Stimulated activated CD4-positive, alpha-beta T cell treated with anti-CD3 and anti-CD28 coated beads, Interleukin-1b, Interleukin-23, amount 100 ng/mL, for 4 hours (primary cell): ENCODE results near the gene RIC3.

Experiments used
- DNase-seq, 2 donors: peaks; one replicate each; pipeline ENCODE4 v3.0.0-alpha.2; 2020; ENCODE audit warnings: low read depth in 2 of 2

The RIC3 gene

GRCh38 chr11:8168485-8169257 lies at the start of gene RIC3:
RIC3 (minus strand) TSS chr11:8169025; CDS start chr11:8168989, 36 bp downstream.
- DNase-seq: peak; percentile 30 to 55

DNA sequence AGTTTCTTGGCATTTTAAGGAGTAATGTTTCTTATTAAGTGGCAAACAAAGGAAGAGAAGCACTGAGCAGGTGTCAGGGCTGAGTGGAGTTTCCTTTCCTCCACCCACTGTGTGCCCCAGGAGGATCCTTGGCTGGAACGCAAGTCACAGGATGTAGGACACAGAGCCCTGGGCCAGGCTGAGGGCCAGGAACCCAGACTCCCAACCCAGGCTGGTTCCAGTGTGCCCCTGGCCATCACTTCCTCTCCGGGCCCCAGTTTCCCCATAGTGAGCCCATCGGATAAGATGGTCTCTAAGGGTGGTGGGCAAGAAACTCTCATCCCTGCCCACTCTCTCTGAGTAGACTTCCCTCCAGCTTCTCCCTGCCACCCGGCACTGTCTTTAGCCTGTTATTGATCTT lies 49.6 kb upstream of the RIC3 start:
- no peak for DNase-seq

DNA sequence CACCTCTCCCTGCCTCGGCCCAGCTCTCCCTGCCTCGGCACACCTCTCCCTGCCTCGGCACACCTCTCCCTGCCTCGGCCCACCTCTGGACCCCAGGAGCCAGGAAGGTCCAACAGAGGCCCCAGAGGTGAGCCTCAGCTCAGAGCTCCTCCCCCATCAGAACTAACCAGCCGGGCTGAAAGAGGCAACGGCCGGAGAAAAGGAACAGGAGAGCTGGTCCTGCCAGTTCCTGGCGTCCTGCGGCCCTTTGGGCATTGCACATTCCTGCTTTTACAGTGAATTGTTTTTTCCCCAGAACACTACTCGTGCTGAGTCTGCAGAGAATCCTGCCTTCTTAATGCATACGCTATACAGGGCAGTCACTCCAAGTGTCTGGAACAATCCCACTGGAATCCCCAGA lies 49.1 kb upstream of the RIC3 start:
- DNase-seq: no peak

DNA sequence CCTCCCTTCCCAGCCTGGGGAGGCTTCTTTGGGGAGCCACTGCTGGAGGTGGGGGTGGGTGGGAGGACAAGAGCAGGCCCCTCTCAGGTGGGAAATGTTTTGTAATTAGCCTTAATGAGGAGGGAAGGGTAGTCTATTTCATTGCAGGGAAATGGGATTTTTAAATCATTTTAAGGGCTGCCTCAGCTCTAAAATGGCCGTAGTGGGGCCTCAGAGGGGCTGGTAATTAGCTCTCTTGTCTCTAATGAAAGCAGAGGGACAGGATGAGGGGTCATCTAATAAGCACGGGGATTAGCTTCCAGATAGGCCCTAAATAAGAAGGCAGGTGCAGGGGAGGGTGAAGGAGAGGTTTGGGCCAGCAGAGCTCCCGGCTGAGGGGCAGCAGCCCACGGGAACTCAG lies 48.3 kb upstream of the RIC3 start:
- no peak for DNase-seq

DNA sequence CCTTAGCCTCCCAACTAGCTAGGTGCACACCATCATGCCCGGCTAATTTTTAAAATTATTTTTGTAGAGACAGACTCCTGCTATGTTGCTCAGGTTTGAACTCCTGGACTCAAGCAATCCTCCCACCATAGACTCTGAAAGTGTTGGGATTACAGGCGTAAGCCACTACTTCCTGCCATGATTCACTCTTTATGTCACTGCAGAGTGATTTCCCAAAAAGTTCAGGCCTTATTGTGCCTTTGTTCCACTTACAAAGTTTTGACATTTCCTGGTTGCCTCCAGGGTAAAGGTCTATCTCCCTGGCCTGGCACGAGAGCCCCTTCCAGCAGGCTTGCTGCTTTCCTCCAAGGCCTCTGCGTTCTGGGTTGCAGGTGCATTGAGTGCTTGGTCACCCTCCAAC lies 44.6 kb upstream of the RIC3 start:
- DNase-seq: no peak

DNA sequence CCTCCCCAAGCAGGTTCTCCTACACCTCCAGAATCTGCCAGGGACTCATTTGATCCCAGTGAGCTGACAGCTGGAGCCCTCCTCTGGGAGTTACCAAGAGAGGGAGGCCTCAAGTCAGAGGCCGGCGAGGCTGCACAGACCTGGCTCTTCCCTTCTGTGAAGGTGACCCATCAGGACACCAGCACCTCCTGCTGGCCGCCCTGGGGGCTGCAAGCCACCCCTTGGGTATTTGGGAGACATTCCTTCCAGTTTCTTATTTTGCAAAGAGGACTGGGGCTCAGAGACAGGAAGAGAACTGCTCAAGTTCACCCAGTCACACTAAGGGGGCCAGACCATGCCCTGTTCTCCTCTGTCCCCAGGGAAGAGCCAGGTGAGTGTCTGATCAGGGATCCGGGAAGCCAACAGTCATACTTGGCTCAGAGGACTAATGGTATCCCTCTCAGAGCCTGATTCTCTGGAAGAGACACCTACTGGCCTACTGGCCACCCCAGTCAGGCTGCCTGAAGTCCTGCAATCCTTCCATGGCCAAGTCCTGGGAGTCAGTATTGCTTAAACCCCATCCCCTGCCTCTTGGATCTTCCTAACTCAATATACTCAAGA lies 40.5 kb upstream of the RIC3 start:
- DNase-seq: no peak

DNA sequence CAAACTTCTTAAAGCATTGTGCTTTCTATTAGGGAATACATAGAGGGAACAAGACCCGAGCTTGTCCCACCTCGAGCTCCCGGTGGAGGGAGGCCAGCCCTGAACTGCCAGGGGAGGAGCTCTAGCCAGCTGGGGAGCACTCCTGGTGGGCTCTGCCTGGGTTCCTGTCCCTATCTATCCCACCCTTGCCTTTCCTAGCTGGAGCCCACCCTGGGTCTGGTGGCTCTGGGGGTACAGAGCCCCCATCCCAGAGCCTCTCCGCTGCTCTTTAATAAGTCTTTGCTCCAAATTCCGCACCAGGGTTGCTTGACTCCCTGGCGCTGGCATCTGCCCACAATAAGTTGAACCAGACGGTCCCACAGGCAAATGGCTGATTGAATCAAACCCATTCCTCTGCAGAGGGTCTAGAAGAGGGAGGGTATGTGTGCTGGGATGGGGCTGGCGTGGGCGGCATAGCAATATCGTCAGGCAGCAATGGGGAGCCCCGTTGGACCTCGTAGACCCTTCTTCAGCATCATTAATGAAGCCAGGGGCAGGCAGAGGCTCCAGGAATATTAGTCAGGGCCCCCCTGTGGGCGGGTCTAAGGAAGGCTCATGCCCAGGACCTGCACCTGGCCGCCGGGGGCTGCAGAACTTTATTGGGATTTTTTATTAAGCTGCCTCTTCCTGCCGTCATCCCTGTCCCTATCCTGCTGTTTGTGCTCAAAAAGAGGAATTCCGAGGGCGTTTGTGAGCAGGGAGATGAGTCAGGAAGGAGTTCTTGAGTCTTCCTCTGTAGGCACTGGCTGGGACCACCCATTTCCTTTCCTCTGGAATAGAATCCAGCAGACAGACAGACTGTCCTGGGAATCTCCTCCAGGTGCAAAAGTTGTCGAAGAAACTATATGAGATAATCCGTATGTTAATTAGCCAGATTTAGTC lies 38.5 kb upstream of the RIC3 start:
- no peak for DNase-seq

- no peak for DNase-seq
These were observed 37.6 kb upstream of the RIC3 start for GRCh38 chr11:8206251-8207079.

- no peak for DNase-seq
These were observed 36.7 kb upstream of the RIC3 start for GRCh38 chr11:8205566-8205965.

DNA sequence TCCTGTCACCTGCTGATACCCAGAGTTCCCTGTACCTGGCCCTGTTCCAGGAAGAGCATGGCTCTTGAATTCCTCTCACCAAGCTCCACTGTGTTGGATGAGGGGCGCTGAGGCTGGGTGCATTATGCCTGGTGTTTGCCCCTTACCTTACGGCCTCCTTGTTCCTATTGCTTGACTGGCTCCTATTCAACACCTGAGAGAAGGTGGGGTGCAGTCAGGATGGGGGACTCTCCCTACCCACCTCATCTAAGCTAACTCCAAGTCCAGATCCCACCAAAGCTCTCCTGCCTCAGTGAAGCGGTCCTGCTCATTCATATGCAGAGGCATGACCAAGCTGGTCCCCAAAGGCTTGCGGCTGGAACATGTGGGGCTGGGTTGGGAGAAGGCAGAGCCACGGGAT lies 35.8 kb upstream of the RIC3 start:
- no peak for DNase-seq

- no peak for DNase-seq
These were observed 35.2 kb upstream of the RIC3 start for GRCh38 chr11:8204025-8204424.

GRCh38 chr11:8203414-8203715 lies 34.5 kb upstream of the RIC3 start:
- DNase-seq: no peak

DNA sequence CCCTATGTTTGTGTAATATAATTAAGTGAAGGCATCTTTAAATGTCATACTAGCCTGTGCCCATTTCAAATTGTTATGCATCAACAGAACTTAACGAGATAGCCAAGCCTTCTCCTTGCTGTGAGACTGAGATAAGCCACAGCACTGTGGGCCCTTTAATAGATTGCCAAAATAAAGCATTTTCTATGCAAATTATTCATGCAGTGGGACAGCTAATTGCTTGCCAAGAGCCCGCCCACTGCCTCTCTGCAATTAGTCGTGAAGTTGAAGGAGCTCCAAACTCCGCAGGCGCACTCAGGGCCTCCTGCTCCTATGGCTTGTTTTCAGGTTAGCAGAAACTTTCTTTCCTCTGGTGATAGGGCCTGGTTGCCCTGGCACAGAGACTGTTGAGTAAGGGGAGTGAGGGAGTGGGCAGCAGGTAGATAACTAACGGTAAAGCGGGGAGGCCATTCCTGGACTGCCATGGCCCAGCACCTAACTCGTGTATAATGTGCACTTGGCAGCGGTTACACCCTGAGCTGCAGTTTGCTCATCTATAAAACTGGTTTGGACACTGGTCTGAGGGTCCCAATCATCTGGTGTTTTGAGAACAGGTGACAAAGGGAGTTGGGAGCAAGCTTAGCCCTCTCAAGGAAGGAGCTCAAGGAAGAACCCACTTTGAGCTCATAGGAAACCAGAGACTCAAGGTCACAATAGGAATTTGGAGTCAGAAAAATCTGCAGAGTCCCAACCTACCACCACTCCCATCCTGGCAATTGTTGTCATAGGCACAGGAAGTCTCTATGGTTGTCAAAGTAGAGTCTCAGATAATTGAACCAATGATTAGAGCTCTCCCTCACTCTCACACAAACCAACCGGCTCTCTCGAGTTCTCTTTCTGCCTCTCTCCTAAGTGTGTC lies 33.9 kb upstream of the RIC3 start:
- DNase-seq: no peak

DNA sequence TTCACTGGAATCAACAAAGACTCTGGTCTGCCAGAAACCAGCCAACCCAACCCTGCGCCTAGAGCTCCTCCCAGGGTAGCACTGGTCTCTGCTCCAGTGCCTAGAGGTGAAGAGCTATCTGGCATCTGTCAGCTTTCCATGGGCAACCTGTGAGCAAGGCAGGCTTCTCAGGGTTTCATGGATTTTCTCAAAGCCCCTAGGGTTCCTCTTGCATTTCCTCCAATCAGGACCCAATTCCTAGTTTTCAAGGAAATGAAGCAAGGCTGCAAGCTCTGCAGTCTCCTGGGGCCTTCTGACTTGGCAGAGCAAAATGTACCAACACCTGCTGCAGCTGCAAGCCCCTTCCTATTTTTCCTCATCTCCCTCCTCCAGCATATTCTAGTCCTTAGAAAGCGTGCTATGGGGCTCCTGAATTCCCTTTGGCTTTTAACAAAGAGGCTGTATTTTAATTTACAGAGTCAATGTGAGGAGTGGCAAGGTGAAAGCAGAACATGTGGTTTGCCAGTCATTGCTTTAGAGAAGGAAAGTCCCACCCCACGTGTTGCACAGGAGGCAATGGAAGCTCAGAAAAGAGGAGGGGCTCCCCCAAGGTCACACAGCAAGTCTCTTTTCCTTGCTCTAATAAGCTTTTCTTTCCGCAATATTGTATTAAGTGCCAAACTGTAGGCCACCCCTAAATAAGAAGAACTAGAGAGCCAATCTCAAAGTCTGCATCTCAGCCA lies 33.0 kb upstream of the RIC3 start:
- DNase-seq: no peak

GRCh38 chr11:8199676-8200075 lies 30.9 kb upstream of the RIC3 start:
- no peak for DNase-seq

DNA sequence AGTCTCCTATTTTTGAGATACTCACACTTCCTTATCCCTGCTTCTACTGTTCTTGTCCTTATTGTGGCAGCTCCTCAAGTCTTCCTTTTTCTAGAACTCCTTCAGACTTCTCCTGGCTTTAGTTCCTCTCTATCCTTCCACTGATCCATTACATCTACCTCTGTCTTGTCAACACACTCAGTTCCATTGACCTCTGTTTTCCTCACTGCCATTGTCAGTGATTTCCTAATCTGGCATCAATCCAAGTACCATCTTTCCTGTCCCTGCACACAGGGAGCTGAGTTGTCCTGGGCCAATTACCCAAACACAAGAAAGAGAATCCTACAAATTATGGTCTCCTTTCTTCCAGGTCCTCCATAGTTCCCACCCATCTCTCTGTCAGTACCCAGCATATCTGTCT lies 27.9 kb upstream of the RIC3 start:
- no peak for DNase-seq

GRCh38 chr11:8194956-8195355 lies 26.1 kb upstream of the RIC3 start:
- DNase-seq: no peak

DNA sequence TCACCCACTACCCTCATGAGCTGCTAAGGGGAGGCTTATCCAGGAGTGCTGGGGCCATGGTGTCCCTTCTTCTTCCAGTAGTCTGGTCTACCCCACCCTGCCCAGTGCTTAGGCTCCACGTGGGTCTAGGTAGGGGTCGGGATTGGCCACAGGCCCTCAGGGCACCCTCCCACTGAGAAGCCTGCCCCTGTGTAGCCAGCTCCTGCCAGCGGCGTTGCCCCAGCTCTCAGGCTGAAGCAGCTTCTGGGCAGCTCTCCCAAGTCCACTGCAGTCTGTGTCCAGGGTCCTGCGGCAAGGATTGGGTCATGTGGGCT lies 24.0 kb upstream of the RIC3 start:
- DNase-seq: no peak

DNA sequence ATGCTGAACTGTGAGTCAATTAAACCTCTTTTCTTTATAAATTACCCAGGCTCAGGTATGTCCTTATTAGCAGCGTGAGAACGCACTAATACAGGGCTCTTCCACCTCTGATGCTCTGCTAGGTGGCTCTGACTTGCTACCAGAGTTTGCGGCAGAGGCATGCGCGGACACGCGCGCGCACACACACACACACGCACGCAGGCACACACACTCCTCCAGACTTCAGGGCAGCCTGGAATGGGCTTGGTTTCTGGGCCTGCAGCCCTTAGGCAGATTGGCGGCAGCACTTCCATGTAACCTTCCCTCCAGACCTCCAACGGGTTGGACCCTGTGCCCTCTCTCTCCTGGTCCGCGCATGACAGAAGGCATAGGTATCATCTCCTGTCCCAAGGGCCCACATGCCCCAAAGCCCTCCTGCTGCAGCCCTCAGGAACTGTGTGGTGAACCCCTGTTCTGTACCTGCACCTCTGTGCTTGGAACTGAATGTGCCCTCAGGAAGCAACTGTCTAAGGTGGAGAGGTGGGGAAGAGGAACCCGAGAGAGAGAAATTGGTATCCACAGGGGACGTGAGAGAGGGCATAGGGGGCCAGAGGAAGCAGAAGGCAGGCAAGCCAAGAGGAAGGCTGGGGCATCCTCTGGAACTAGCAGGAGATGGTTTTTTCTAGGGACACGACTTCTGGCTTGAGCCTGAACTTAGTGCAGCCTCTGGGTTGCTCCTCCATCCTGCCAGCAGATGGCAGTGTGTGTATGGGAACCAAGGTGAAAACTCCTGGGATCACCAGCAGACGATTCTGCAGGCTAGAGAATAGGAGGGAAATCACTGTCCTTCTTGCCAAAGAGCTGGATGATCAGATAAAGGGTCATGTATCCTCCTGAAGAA lies 23.4 kb upstream of the RIC3 start:
- peak; percentile 5 to 29 for DNase-seq
